Adrenal gland (tissue), 12 donors: ENCODE data around the gene JAKMIP2. TPM values are rescaled to one million over a fixed set of nuclear protein-coding genes. Genes with fewer than 3 reads are reported as not detected.

Experiments
- DNase-seq, 7 donors: peaks; one replicate each; pipeline ENCODE4 v3.0.0-alpha.2; 2019 to 2020
- H3K27ac ChIP-seq, 5 donors: fragments of 200-600 bp; sonication (generic) in 4 of 5; 1 replicate in 3 of 5; 2 replicates in 2 of 5; pipeline versions ENCODE4 v1.5.1 to v1.8.0; 2016 to 2020; ENCODE audit warnings: mild to moderate bottlenecking in 1 of 5
- H3K27me3 ChIP-seq: fragments of 200-600 bp; 2 replicates; pipeline ENCODE4 v1.8.0; 2021
- H3K36me3 ChIP-seq, 2 donors: fragments of 200-600 bp; replicated peaks in 1 of 2; 1 replicate in 1 of 2; 2 replicates in 1 of 2; pipeline versions ENCODE4 v1.5.1 to v1.8.0; 2018 to 2022
- H3K4me1 ChIP-seq, 2 donors: fragments of 200-600 bp; replicated peaks in 1 of 2; 1 replicate in 1 of 2; 2 replicates in 1 of 2; pipeline versions ENCODE4 v1.5.1 to v1.8.0; 2018 to 2021
- H3K4me3 ChIP-seq, 4 donors: fragments of 200-600 bp; sonication (generic) in 3 of 4; one replicate each; pipeline ENCODE4 v1.5.1; 2016 to 2018
- H3K9me3 ChIP-seq, 3 donors: fragments of 200-600 bp; sonication (generic) in 1 of 3; replicated peaks in 1 of 3; 1 replicate in 2 of 3; 2 replicates in 1 of 3; pipeline versions ENCODE4 v1.5.1 to v1.8.0; 2016 to 2021
- POLR2A ChIP-seq, 2 donors: fragments of 450-650 bp; IDR thresholded peaks; one replicate each; pipeline ENCODE4 v1.6.1; 2017; ENCODE audit warnings: antibody characterized with exemption in 2 of 2, mild to moderate bottlenecking in 2 of 2, moderate library complexity in 1 of 2
- WGBS, 4 donors: extraction: QIAGEN DNeasy Blood & Tissue Kit in 2 of 4; methylation state at CpG; one replicate each; pipeline versions ENCODE4 v1.1.5 to v1.1.7; 2013 to 2017; 5-methylcytosine and 5-hydroxymethylcytosine counted together
- intact Hi-C, 2 donors: fragments of 100-400 bp; cut with DNase I; formaldehyde crosslinking; loops; one replicate each; pipeline versions ENCODE4 v1.14.1 to v1.15.0; 2022 to 2023
- polyA plus RNA-seq, 3 donors: library from polyadenylated mRNA; stranded (reverse); fragments of 200-250 nt in 2 of 3; fragments of 350-450 nt in 1 of 3; fragmentation: Illumina TruSeq in 1 of 3; extraction: RNeasy Lipid Tissue Mini Kit (QIAGEN cat#74804) in 1 of 3; gene quantifications; one replicate each; pipeline ENCODE4 v1.2.3, GENCODE V29; 2013 to 2014
- total RNA-seq, 9 donors: library from RNA; depleted of rRNA in 4 of 9; stranded (reverse); fragments of >200 nt in 4 of 9; fragments of 120-200 nt in 1 of 9; fragmentation: NEBNext Ultra II Directional in 1 of 9; extraction: Animal tissue kit (Norgen Biotek cat#: 25700) in 1 of 9; gene quantifications; one replicate each; pipeline versions ENCODE4 v1.1.0 to v1.2.4, GENCODE V29; 2013 to 2023
- TF ChIP-seq, protein P1 (sequence below), 6 experiments: fragments of 450-650 bp in 4 of 6; fragments of 200-600 bp in 2 of 6; sonication (generic) in 1 of 6; IDR thresholded peaks; 1 replicate in 5 of 6; 2 replicates in 1 of 6; pipeline versions ENCODE4 v1.5.1 to v1.8.0; 2016 to 2021; ENCODE audit warnings: antibody characterized with exemption in 6 of 6, mild to moderate bottlenecking in 2 of 6, moderate library complexity in 1 of 6
- donor health status: healthy with polysubstance abuse.
- donor health status: Bipolar disorder and iron deficiency.
- donor health status: DM: yes; HTN: yes; CAD: no.
- donor health status: DM: no; HTN: no; CAD: no.
- donor health status: DM: no; HTN: no; CAD: no.
- donor health status: DM: yes; HTN: yes; CAD: no.

JAKMIP2 gene
- total and polyA plus RNA-seq, 12 donors: 0.71 to 56.8 (median 4.0) TPM

DNA sequence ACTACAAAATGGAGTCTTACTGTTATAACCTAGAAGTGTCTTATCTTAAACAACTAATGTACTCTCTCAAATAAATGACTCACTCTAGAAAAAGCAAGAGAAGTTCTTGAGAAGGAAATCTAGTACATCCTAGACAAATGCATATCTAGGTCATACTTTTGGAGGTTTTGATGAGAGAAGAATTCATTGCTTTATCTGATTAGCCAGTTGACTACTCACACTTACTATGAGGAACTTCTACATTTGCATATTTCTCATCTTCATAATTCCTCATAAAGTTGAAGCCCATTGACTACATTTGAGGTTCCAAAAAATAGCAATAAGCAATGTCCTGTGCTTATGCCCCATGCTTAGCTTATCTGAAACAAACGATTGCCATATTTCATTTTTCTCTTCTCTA is 2.8 kb downstream of the JAKMIP2 start:
- WGBS, 4 donors: 48 to 65% (median 62%) methylated on average over 1 of the region's 1 CpG
- intact Hi-C loops: no loop called here

GRCh38 chr5:147776989-147777388 is 5.5 kb downstream of the JAKMIP2 start:
- Histone ChIP-seq H3K27me3 (no peaks in the 10 kb centered on the region), H3K9me3 (no peaks in the 10 kb centered on the region), H3K36me3 (no peaks in the 10 kb centered on the region), H3K4me1 (no peaks in the 10 kb centered on the region), H3K4me3 (no peak overlapping the region), H3K27ac (no peak overlapping the region)
- TF ChIP-seq, protein P1, sequence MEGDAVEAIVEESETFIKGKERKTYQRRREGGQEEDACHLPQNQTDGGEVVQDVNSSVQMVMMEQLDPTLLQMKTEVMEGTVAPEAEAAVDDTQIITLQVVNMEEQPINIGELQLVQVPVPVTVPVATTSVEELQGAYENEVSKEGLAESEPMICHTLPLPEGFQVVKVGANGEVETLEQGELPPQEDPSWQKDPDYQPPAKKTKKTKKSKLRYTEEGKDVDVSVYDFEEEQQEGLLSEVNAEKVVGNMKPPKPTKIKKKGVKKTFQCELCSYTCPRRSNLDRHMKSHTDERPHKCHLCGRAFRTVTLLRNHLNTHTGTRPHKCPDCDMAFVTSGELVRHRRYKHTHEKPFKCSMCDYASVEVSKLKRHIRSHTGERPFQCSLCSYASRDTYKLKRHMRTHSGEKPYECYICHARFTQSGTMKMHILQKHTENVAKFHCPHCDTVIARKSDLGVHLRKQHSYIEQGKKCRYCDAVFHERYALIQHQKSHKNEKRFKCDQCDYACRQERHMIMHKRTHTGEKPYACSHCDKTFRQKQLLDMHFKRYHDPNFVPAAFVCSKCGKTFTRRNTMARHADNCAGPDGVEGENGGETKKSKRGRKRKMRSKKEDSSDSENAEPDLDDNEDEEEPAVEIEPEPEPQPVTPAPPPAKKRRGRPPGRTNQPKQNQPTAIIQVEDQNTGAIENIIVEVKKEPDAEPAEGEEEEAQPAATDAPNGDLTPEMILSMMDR (IDR thresholded peaks at IDR 0.05): no peak
- no peak for TF ChIP-seq POLR2A (IDR thresholded peaks at IDR 0.05)
- WGBS, 4 donors: 73 to 76% (median 74%) methylated on average over 4 of the region's 4 CpGs
- DNase-seq: no peak
- intact Hi-C loops: no loop called here

More for the DNA sequence above, 2.8 kb downstream of the JAKMIP2 start:
- H3K27ac ChIP-seq: no peak overlapping the region
- no peaks in the 10 kb centered on the region for H3K4me1 ChIP-seq
- no peaks in the 10 kb centered on the region for H3K36me3 ChIP-seq
- TF ChIP-seq, protein P1 (IDR thresholded peaks at IDR 0.05): no peak
- TF ChIP-seq POLR2A (IDR thresholded peaks at IDR 0.05): no peak
- no peak for DNase-seq
- H3K9me3 ChIP-seq: no peaks in the 10 kb centered on the region
- H3K4me3 ChIP-seq: no peak overlapping the region
- H3K27me3 ChIP-seq: no peaks in the 10 kb centered on the region

DNA sequence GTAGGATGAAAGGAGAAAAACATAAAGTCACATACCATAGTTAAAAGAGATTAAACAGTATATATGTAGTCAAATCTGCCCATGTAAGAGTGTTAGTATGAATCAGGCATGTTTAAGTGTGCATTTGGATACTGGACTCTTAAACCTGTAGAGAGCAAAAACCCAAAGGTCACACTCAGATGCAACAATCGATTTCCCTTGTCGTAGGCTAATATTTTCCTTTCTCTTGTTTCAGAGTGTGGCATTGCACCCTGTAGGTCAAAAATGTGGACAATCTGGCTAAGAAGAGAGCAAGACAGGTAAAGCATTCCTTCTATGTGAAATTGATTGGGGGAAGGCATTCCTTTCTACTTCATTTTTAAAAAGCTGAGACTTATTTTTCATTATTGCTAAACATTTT is 8.9 kb downstream of the JAKMIP2 start:
- intact Hi-C loops: no loop called here
- TF ChIP-seq POLR2A (IDR thresholded peaks at IDR 0.05): no peak
- TF ChIP-seq, protein P1 (IDR thresholded peaks at IDR 0.05): no peak
- Histone ChIP-seq H3K27me3 (no peaks in the 10 kb centered on the region), H3K4me3 (no peak overlapping the region), H3K4me1 (no peaks in the 10 kb centered on the region), H3K9me3 (no peaks in the 10 kb centered on the region), H3K27ac (no peak overlapping the region), H3K36me3 (no peaks in the 10 kb centered on the region)
- no peak for DNase-seq
- 89 to 96% (median 95%) methylated on average over 2 of the region's 2 CpGs for WGBS, 4 donors

DNA sequence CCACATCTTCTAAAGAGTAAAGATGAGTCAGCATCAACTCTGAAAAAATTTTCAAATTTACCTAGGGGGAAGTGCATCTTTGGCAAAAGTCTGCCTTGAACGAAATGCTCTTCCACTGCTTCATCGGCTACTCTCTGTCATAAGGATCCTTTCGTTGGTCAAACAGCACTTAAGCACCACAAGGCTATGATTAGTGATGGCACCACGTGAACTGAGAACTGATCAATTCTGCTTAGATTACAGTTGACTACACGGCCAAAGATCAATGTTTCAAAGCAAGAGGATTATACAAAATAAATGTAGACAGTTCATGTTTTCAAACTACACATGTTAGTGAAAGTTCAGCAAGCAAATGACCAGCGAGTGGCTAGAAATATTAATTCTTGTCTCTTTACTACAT is 9.4 kb downstream of the JAKMIP2 start:
- intact Hi-C loops: no loop called here
- Histone ChIP-seq H3K36me3 (no peaks in the 10 kb centered on the region), H3K27ac (no peak overlapping the region), H3K4me1 (no peaks in the 10 kb centered on the region), H3K4me3 (no peak overlapping the region), H3K9me3 (no peaks in the 10 kb centered on the region), H3K27me3 (no peaks in the 10 kb centered on the region)
- TF ChIP-seq, protein P1 (IDR thresholded peaks at IDR 0.05): no peak
- TF ChIP-seq POLR2A (IDR thresholded peaks at IDR 0.05): no peak
- 84 to 94% (median 88%) methylated on average over 6 of the region's 6 CpGs for WGBS, 4 donors
- no peak for DNase-seq
